Activated CD8-positive, alpha-beta T cell treated with anti-CD3 and anti-CD28 coated beads, Interleukin-2, amount 10 ng/mL, durations not matched to agents 7 days and 5 days (primary cell): Measurements from ENCODE around the gene CFAP100. TPM values are rescaled to one million over a fixed set of nuclear protein-coding genes. Genes with fewer than 3 reads are reported as not detected.

ENCODE experiments used
- ATAC-seq: fragments of 150-1000 bp; cut with Tn5 transposase; one replicate; pipeline ENCODE4 v1.10.0; 2021; ENCODE audit warnings: moderate library complexity
- CTCF ChIA-PET: fragments of 350-600 bp; sonication (Branson Sonifier 250); formaldehyde crosslinking; loops from one replicate; lab custom pipeline; 2021; ENCODE audit warnings: antibody characterized with exemption; lab: Charles Lee
- POLR2A ChIA-PET: fragments of 350-600 bp; sonication (Branson Sonifier 250); formaldehyde crosslinking; loops from one replicate; lab custom pipeline; 2021; ENCODE audit warnings: antibody characterized with exemption; lab: Charles Lee
- DNase-seq: peaks from one replicate; pipeline ENCODE4 v3.0.0-alpha.2; 2020
- H3K27ac Mint-ChIP-seq: one replicate; pipeline ENCODE4 v1.8.0; 2021; ENCODE audit warnings: mild to moderate bottlenecking, mixed read lengths
- H3K27me3 Mint-ChIP-seq: one replicate; pipeline ENCODE4 v1.8.0; 2021; ENCODE audit warnings: low read depth, mixed read lengths
- H3K36me3 Mint-ChIP-seq: one replicate; pipeline ENCODE4 v1.8.0; 2021; ENCODE audit warnings: low read depth, mixed read lengths
- H3K4me1 Mint-ChIP-seq: one replicate; pipeline ENCODE4 v1.8.0; 2021; ENCODE audit warnings: low read depth, mixed read lengths
- H3K4me3 Mint-ChIP-seq: one replicate; pipeline ENCODE4 v1.8.0; 2021; ENCODE audit warnings: mild to moderate bottlenecking, mixed read lengths
- H3K9me3 Mint-ChIP-seq: one replicate; pipeline ENCODE4 v1.8.0; 2022; ENCODE audit warnings: mixed read lengths; ENCODE audit not compliant: insufficient read depth
- total RNA-seq, 2 experiments: library from RNA; stranded (reverse); gene quantifications; one replicate each; pipeline ENCODE4 v1.2.3, GENCODE V29; 2021

The CFAP100 gene
- total RNA-seq, 2 experiments from 2014 or later: not detected

- no peaks in the 10 kb centered on the region for H3K27me3 Mint-ChIP-seq
- no peaks in the 10 kb centered on the region for H3K9me3 Mint-ChIP-seq
- H3K36me3 Mint-ChIP-seq: peaks cover 6% of the 10 kb centered on the region
- H3K4me3 Mint-ChIP-seq: no peak overlapping the region
- no peak for DNase-seq
- CTCF ChIA-PET: no interaction called here
- no peak for ATAC-seq
- POLR2A ChIA-PET: no interaction called here
- H3K4me1 Mint-ChIP-seq: no peaks in the 10 kb centered on the region
- no peak overlapping the region for H3K27ac Mint-ChIP-seq
These were observed 42.4 kb downstream of the CFAP100 start for GRCh38 chr3:126436826-126437717.

- Mint-ChIP-seq H3K4me1 (no peaks in the 10 kb centered on the region), H3K36me3 (peaks cover 4% of the 10 kb centered on the region), H3K27me3 (no peaks in the 10 kb centered on the region), H3K27ac (no peak overlapping the region), H3K9me3 (no peaks in the 10 kb centered on the region), H3K4me3 (no peak overlapping the region)
- no peak for DNase-seq
- CTCF ChIA-PET: no interaction called here
- no peak for ATAC-seq
- POLR2A ChIA-PET: no interaction called here
These were observed 43.5 kb downstream of the CFAP100 start for GRCh38 chr3:126438186-126438585.

GRCh38 chr3:126438746-126439145 lies 44.0 kb downstream of the CFAP100 start:
- Mint-ChIP-seq H3K4me1 (no peaks in the 10 kb centered on the region), H3K27me3 (no peaks in the 10 kb centered on the region), H3K27ac (no peak overlapping the region), H3K4me3 (no peak overlapping the region), H3K9me3 (no peaks in the 10 kb centered on the region), H3K36me3 (peaks cover 5% of the 10 kb centered on the region)
- CTCF ChIA-PET: no interaction called here
- POLR2A ChIA-PET: no interaction called here
- no peak for DNase-seq
- ATAC-seq: no peak

DNA sequence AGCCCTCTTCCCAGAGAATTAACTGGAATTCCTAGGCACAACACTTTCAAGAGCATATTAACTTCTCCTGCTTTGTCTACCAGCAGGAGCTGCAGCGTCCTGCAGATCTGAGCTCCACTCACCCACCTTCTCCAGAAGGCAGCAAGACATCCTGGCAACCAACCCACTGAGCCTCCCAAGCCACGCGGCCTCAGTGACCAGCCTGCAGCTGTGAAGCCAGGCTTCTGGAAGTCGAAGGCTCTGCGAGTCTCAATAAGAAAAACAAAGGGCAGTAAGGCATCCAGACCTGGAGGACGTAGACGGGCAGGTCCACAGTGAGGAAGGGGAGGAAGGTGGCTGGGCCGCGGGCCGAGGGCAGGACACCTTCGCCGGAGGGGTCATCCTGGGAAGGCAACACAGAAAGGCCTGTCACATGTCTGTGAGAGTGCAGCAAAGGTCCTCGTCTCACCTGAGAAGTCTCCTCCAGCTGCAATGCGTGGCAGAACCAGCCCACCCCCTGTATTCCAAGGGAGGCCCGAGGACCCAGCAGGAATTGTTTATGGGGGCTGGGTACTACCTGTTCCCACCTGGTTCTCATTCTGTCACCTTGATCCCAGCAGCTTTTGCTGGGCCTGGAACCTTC lies 44.7 kb downstream of the CFAP100 start:
- no peak overlapping the region for H3K27ac Mint-ChIP-seq

GRCh38 chr3:126439968-126440708 lies 45.4 kb downstream of the CFAP100 start:
- ATAC-seq (no peak), DNase-seq (no peak)
- Mint-ChIP-seq H3K9me3 (no peaks in the 10 kb centered on the region), H3K4me3 (no peak overlapping the region), H3K27ac (no peak overlapping the region), H3K27me3 (no peaks in the 10 kb centered on the region), H3K4me1 (no peaks in the 10 kb centered on the region), H3K36me3 (peaks cover 5% of the 10 kb centered on the region)
- ChIA-PET POLR2A (no interaction called here), CTCF (no interaction called here)

More for the DNA sequence above, 44.7 kb downstream of the CFAP100 start:
- POLR2A ChIA-PET: no interaction called here
- ATAC-seq (no peak), DNase-seq (no peak)
- Mint-ChIP-seq H3K36me3 (peaks cover 5% of the 10 kb centered on the region), H3K27me3 (no peaks in the 10 kb centered on the region), H3K9me3 (no peaks in the 10 kb centered on the region), H3K4me3 (no peak overlapping the region), H3K4me1 (no peaks in the 10 kb centered on the region)
- CTCF ChIA-PET: no interaction called here

DNA sequence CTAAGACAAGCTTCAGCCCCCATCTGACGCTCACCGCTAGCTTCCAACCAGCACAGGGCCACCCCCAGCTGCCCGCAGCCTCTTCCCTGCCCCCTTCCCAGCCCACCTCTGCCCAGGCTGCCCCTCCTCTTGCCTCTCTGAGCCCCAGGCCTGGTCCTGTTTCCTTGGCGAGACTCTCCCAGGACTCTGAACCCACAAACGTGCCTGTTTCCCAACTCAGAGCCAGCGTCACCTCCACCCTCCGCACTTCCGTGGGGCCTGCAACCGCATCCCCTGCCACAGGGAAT lies 45.9 kb downstream of the CFAP100 start:
- DNase-seq (no peak), ATAC-seq (no peak)
- H3K27me3 Mint-ChIP-seq: no peaks in the 10 kb centered on the region
- no peak overlapping the region for H3K4me3 Mint-ChIP-seq
- H3K27ac Mint-ChIP-seq: no peak overlapping the region
- H3K36me3 Mint-ChIP-seq: peaks cover 5% of the 10 kb centered on the region
- H3K9me3 Mint-ChIP-seq: no peaks in the 10 kb centered on the region
- ChIA-PET POLR2A (no interaction called here), CTCF (no interaction called here)
- no peaks in the 10 kb centered on the region for H3K4me1 Mint-ChIP-seq

DNA sequence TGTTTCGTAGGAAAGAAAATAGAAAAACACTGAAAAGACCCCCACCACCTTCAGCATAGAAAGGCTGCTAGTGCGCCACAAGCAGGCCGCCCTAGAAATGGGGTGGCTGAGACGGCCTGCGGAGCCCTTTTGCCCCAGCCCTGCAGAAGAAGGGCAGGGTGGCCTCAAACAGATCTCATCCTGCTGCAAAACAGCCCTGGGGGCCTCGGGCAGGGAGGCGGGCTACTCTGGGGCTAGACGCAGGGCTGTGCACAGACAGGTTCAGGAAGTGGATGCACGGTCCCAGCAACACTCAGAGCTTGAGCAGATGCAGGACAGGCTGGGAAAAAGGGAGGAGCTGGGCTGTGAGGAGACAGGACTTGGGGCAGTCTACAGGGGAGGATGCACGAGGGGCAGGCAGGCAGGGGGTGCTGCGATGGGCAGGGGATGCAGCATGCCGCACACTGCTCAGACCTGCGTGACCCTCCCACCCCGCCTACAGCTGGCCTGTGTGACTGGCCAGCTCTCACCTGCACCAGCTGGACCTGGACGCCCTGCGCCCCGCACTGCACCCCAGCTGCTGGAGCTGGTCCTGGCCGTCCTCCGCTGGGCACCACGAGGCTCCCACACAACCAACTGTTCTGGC lies 46.7 kb downstream of the CFAP100 start:
- no peak for ATAC-seq
- H3K27me3 Mint-ChIP-seq: no peaks in the 10 kb centered on the region
- DNase-seq: no peak
- peaks cover 5% of the 10 kb centered on the region for H3K36me3 Mint-ChIP-seq
- ChIA-PET CTCF (no interaction called here), POLR2A (no interaction called here)
- no peaks in the 10 kb centered on the region for H3K9me3 Mint-ChIP-seq
- no peak overlapping the region for H3K4me3 Mint-ChIP-seq
- no peak overlapping the region for H3K27ac Mint-ChIP-seq
- no peaks in the 10 kb centered on the region for H3K4me1 Mint-ChIP-seq

GRCh38 chr3:126442094-126442855 lies 47.6 kb downstream of the CFAP100 start:
- Mint-ChIP-seq H3K9me3 (no peaks in the 10 kb centered on the region), H3K4me3 (no peak overlapping the region), H3K36me3 (peaks cover 5% of the 10 kb centered on the region), H3K27me3 (no peaks in the 10 kb centered on the region), H3K4me1 (no peaks in the 10 kb centered on the region), H3K27ac (no peak overlapping the region)
- ChIA-PET CTCF (no interaction called here), POLR2A (no interaction called here)
- DNase-seq (no peak), ATAC-seq (no peak)

DNA sequence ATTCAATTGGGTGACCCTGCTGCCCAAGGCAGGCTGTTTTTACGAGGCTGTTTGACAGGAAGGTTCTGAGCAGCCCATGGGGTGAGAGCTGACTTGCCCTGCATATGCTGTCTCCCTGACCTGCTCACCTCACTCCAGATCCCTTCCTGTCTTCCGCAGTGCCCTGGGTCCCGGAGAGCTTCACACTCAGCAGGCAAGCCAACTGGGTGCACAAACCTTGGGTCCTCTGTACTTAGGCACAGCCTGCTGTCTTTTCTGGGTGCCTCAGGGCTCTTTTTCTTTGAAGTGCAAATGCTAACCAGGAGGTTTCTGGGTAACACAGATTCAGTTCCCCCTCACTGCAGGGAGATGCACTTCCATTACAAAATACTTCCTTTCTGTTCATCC lies 48.1 kb downstream of the CFAP100 start:
- H3K4me3 Mint-ChIP-seq: no peak overlapping the region
- ChIA-PET POLR2A (no interaction called here), CTCF (no interaction called here)
- no peaks in the 10 kb centered on the region for H3K4me1 Mint-ChIP-seq
- ATAC-seq: no peak
- no peaks in the 10 kb centered on the region for H3K27me3 Mint-ChIP-seq
- DNase-seq: no peak
- H3K27ac Mint-ChIP-seq: peak overlapping the region; percentile 54
- no peaks in the 10 kb centered on the region for H3K9me3 Mint-ChIP-seq
- H3K36me3 Mint-ChIP-seq: peaks cover 5% of the 10 kb centered on the region

- ATAC-seq (no peak), DNase-seq (no peak)
- Mint-ChIP-seq H3K4me1 (no peaks in the 10 kb centered on the region), H3K27me3 (no peaks in the 10 kb centered on the region), H3K36me3 (peaks cover 5% of the 10 kb centered on the region), H3K27ac (no peak overlapping the region), H3K9me3 (no peaks in the 10 kb centered on the region), H3K4me3 (no peak overlapping the region)
- CTCF ChIA-PET: no interaction called here
- POLR2A ChIA-PET: interaction anchor here (0.6 kb wide), 1 partner anchor 362 kb away, joined by 3 read pairs; no protein-coding TSS in a partner anchor
These were observed 50.8 kb downstream of the CFAP100 start for GRCh38 chr3:126445506-126445905.

GRCh38 chr3:126446301-126446700 lies 51.6 kb downstream of the CFAP100 start:
- Mint-ChIP-seq H3K27me3 (no peaks in the 10 kb centered on the region), H3K36me3 (peaks cover 7% of the 10 kb centered on the region), H3K4me3 (no peak overlapping the region), H3K9me3 (no peaks in the 10 kb centered on the region), H3K4me1 (no peaks in the 10 kb centered on the region), H3K27ac (no peak overlapping the region)
- DNase-seq (no peak), ATAC-seq (no peak)
- ChIA-PET POLR2A (no interaction called here), CTCF (no interaction called here)
